Body of pancreas (tissue), 4 donors: ENCODE data around the gene IL10.
"Not testable (repeated sequence)": the region's sequence is repeated elsewhere in the genome, so short reads cannot be mapped to it uniquely, and the experiment has no call there.

Source experiments
- CTCF ChIP-seq, 7 experiments: fragments of 450-650 bp in 4 of 7; fragments of 200-600 bp in 3 of 7; sonication (generic) in 3 of 7; IDR thresholded peaks; one replicate each; pipeline ENCODE4 v1.5.1; 2016 to 2019; ENCODE audit warnings: antibody characterized with exemption in 7 of 7
- POLR2A ChIP-seq, 3 donors: fragments of 450-650 bp; IDR thresholded peaks; one replicate each; pipeline ENCODE4 v1.6.1; 2016; ENCODE audit warnings: antibody characterized with exemption in 3 of 3, mild to moderate bottlenecking in 2 of 3

- TF ChIP-seq POLR2A, CTCF (IDR thresholded peaks at IDR 0.05): not testable (repeated sequence)
Observed at GRCh38 chr1:206765771-206766170, 6.5 kb downstream of the IL10 start.
